Hindlimb muscle (tissue), 1 donor: ENCODE data around the gene TRIM8. TPM values are rescaled to one million over a fixed set of nuclear protein-coding genes. Genes with fewer than 3 reads are reported as not detected.

Source experiments
- DNase-seq: peaks from one replicate; pipeline ENCODE4 v3.0.0-alpha.2; 2013
- polyA plus RNA-seq: library from polyadenylated mRNA; unstranded; fragments of 120-200 nt; gene quantifications from one replicate; pipeline ENCODE4 v1.2.1, GENCODE V29; 2013; ENCODE audit not compliant: insufficient read length

TRIM8 gene
- polyA plus RNA-seq, 1 donor, result 97.5 TPM

DNA sequence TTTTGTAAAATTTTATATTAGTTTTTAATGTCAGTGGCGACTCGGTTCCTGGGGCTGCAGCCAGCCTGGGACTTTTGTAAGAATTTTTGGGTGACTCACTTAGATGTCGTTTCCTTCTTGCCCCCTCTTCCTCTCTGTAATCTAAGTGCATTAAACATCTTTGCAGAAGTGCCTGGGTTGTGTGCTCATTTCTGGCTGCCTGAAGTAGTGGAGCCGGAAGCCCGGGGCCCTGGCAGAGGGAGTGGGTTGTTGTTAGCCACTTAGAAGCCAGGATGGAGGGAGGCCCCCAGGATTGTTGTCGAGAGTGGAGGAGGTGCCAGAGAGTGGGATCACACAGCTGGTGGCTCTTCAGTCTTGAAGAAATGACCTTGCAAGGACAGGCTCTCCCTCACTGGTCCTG is 11.0 kb upstream of the TRIM8 start:
- no peak for DNase-seq

DNA sequence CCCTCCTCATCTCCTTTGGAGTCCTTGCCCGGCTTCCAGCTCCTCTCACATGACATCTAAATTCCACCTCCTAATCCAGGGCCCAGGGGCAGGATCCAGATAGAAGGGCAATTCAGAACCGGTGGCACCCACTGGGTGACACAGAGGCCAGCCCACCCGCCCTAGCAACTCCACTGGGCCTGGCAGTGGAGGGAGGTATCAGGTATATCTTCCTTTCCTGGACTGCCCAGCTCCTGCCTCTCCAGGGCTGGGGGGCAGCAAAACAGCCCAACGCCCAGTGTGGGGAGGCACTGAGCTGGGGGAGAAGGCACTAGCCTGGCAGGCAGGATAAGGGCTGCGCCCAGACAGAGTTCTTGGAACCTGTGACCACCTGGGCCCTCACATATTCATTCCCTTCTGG is 10.4 kb upstream of the TRIM8 start:
- no peak for DNase-seq

GRCh38 chr10:102634686-102635085 is 9.6 kb upstream of the TRIM8 start:
- DNase-seq, result no peak

DNA sequence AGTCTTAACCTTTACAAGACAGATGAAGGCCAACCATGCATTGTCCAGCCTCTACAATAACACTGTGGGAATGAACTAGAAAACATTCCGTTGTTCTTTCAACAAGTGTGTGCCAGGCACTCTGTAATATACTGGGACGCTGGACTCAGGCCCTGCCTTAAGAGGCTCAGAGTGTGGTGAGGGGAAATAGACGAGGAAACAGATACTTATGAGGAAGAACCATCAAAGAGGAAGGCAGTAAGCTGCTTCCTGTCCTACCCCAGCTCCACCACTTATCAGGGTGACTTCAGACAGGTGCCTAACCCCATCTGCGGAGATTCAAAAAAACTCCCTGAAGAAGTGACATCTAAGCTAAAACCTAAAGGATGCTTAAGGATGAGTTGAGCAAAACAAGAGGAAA is 8.9 kb upstream of the TRIM8 start:
- no peak for DNase-seq

DNA sequence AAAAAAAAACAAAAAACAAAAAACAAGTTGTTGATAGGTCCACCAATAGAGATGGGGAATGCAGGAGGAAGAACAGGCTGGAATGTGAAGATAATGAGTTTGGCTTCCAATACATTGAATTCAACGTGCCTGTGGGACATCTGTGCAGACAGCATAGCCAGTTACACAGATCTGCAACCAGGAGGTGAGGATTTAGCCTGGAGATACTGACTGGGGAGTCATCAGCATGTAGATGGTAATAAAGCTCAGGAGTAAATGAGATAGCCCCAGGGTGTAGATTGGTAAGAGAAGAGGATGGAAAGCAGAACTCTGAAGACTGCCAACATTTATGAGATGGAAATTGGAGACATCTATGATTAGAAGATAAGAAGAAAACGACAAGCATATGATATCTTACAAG is 4.7 kb upstream of the TRIM8 start:
- DNase-seq, result no peak

- DNase-seq, result no peak
Observed at GRCh38 chr10:102641402-102641801, 2.9 kb upstream of the TRIM8 start.

DNA sequence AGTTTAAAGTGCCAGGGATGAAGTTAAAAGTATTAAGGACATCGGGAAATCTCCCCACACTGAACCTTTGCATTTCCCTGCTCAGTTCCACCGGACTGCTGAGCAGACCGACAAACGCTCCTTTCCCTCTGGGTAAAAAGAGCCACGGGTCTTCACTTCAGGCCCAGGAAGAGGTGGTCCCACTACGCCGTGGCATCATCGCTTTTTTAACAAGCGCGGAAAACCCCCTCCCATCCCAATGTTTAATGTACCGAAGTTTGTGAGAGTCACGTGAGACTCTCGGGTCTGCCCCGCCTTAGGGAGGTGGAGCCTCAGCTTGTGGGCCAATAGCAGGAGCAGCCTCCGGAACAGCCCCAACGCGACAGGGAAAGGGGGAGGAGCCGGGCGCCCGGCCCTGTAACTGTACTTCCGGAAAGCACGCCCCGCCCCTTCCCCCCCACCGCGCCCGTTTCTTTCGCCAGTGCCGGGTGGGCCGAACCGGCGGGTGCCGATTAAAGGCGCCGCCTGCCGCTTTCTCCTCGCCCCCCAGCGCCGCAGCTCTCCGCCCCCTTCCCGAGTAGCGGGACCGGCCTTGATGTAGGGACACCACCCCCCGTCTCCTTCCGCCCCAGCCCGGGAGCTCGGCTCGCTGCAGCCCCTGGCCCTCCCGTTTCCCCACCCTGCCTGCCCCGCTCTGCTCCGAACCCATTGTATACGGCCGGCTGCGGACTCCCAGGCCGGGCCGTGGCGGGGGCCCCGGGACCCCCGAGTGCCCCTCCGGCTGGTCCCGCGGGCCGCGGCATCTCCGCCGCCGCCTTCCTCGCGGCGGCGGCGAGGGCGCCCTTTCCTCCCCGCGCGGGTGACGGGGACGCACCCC is 2.2 kb upstream of the TRIM8 start:
- DNase-seq, result peak; percentile 98

GRCh38 chr10:102642736-102643335 is 1.4 kb upstream of the TRIM8 start:
- DNase-seq, result peak; percentile 86

GRCh38 chr10:102643336-102644065 is 778 bp upstream of the TRIM8 start:
- DNase-seq, result peak; percentile 76

DNA sequence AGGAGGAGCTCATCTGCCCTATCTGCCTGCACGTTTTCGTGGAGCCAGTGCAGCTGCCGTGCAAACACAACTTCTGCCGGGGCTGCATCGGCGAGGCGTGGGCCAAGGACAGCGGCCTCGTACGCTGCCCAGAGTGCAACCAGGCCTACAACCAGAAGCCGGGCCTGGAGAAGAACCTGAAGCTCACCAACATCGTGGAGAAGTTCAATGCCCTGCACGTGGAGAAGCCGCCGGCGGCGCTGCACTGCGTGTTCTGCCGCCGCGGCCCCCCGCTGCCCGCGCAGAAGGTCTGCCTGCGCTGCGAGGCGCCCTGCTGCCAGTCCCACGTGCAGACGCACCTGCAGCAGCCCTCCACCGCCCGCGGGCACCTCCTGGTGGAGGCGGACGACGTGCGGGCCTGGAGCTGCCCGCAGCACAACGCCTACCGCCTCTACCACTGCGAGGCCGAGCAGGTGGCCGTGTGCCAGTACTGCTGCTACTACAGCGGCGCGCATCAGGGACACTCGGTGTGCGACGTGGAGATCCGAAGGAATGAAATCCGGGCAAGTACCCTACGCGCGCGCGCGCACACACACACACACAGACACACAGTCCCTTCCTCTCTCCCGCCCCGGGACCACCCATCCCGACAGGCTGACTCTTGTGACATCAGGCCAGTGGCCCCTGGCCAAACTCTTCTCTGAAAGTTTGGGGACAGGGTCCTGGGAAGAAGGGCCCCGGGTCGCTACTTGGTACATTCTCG is 538 bp downstream of the TRIM8 start:
- peak; percentile 80 for DNase-seq

DNA sequence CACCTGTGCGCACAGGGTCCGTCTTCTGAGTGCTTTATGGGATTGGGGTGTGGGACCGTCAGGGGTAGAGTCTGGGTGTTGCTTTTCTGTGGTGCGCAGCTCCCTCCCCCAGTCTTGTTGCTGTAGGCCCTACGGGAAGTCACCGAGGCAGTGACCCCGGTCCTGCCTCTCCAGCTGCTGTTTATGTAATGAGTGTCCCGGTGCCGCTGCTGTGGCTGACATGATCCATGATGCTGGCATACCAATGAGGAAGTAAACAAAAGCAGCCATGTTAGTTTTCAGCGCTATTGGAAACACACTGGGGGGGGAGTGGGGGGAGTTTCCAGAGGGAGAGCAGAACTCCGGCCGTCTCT is 1.1 kb downstream of the TRIM8 start:
- DNase-seq, result peak; percentile 82

DNA sequence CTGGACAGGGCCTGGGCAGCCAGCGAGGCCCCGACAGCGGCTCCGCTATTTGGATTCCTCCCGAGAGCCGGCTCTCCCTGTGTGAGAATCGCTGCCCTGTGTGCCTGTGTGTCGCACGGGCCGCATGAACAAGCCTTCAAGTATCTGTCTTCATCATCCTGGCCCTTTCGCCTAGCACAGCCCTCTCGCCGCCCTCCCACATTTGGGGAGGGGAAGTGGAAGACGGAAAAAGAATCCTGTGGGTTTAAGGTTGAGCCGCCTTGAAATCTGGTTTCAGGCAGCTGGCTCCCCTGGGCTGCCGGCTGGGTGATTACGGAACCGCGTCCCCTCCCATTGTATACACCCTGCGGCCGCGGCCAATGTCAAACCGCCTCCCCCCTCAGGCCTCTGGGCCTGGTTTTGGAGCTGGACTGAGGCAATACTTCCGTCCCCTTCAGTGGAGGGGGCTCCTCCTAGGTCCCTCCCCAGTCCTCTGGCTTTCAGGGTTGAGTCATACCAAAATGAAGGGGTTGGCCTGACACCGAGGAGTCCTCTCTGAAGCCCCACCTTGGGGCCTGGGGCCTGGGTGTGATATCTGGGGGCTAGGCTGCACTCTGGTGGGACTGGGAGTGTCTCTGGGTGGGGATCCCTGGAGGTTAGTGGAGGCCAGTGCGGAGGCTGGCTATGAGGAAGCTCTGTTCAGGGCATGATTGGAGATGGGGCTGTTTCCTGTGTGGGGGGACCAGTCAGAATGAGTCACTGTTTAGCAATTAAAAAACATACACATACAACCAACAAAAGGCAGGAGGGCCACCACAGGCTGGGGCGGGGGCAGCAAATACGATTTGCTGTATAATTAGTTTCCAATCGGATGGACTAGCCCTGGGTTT is 1.7 kb downstream of the TRIM8 start:
- DNase-seq, result peak; percentile 93

DNA sequence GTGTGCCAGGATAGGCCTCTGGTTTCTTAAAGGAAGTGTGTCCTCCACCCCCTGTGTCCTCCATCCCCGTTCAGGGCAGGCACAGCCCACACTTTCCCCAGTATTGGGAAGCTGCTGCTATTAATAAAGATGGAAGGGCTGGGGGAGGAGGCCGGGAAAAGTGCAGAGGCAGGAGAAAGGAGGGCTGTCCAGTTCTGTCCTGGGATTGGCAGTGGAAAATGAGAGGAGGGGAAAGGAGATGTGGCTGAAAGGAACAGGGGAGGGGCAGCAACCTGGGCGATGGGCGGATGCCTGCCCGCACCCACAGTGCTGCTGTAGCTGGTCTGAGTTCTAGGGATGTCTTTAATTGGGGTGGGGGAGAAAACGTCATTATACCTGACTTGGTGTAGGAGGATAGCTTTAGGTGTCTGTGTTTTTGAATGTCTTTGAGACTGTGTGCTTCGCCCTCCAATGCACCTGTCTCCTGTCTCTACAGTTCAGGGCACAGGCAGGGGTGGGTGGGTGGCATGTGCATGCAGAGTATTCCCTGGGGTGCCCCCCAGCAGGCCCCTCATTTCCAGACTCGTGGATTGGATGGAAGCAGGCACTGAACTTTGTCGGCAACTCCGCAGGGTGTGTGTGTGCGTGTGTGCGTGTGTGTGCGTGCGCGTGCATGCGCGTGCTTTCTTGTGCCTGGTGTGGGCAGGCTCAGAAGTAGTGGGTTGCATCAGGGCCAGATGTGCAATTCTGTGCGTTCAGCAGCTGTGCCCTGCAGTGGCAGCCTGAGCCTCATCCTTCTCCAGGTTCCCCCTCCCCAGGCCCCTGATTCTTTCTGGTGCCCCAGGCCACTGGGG is 2.5 kb downstream of the TRIM8 start:
- peak; percentile 73 for DNase-seq

GRCh38 chr10:102647443-102648268 is 3.4 kb downstream of the TRIM8 start:
- no peak for DNase-seq

GRCh38 chr10:102648269-102648888 is 4.1 kb downstream of the TRIM8 start:
- DNase-seq, result no peak

DNA sequence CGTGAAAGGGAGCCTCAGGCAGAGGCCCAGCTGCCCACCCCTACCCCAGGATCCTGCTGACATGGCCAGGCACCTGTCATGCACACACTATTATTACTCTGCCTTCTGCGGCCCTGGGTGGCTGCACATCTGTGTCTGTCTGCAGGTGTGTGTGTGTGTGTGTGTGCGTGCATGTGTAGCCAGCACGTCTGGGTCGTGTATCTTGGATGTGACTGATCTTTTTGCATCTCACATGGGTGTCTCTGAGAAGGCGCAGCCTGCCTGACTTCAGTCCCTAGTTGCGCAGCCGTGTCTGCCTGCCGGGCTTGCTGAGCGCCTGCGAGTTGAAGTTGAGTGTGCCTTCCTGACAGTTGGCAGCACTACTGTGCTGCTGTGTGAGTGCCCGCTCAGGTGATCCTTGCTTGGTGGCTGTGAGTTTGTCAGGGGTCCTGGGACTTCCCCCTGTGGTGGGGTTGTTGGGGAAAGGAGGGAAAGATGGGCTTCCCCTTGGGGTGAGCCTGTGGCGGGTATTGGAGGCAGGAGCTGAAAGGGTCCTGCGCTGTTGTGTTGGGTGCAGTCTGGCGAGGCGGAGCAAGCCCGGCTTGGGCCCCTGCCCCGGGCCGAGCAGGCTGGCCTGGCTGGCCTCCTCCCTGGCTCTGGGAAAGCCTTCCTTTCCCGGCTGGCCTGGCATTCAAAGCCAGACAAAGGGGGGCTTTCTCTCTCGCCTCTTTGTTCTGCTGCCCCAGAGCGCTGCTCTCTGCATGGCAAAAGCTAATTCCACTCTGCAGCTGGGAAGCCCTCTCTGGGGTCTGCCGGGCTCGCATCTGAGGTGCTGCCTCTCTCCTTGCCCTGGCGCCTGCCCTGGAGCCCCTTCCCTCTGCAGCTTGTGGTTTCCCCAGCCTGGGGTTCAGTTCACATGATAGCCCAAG is 4.9 kb downstream of the TRIM8 start:
- no peak for DNase-seq

DNA sequence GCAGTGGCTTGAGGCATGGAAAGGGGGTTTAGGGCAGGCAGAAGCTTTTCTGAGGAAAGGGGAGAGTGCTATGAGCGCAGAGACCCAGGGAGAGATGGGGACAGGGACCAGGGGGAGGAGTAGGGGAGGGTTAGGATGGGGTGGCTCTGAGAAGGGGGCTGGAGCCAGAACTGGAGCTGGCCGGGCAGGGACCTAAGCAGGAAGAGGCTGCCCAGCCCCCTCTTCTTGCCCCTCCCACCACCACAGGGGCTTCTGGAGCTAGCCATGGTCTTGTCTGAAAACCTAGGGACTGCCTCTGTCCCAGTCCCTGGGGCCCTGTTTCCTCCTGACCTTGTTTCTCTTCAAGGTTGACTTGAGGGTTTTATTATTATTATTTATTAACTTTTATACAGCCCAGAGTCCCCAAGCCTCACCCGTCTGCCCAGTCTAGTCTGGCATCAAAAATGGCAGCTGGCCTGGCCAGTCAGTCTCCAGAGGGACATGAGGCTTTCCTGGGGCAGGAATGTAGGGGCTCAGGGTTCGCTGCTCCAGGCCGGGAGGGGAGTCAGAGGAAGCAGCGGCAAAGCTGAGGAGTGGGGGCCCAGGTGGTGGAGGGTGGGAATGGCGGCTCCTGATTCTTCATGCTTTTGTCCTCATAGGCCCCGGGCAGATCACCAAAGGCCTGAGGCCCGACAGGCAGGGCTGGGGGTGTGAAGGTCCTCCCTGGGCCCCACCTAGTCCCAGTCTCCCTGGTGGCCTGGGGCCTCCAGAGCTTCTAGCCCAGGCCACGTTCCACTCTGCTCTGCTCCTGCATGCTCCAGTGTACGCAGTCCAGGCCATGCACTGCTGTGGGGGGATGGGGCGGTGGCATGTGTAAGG is 5.7 kb downstream of the TRIM8 start:
- no peak for DNase-seq
